ENCODE data around the gene RAPGEF5. TPM values are rescaled to one million over a fixed set of nuclear protein-coding genes. Genes with fewer than 3 reads are reported as not detected.
"Not testable (repeated sequence)": the region's sequence is repeated elsewhere in the genome, so short reads cannot be mapped to it uniquely, and the experiment has no call there.

RAPGEF5 gene
- total RNA-seq, 1 donor from 2014 or later: 29.7 TPM

GRCh38 chr7:22080219-22080618 is 276.7 kb downstream of the RAPGEF5 start:
- H3K27ac ChIP-seq (ENCODE audit: low read depth, low read length); H3K36me3 ChIP-seq (ENCODE audit: control insufficient read depth in 3 of 3, insufficient read depth in 3 of 3, low read length in 3 of 3); H3K4me3 ChIP-seq (ENCODE audit: low read length in 3 of 3); H3K9me3 ChIP-seq (ENCODE audit: control insufficient read depth in 3 of 3, low read length in 3 of 3); H3K9ac ChIP-seq (ENCODE audit: low read depth in 1 of 3, low read length in 3 of 3): not testable (repeated sequence)
- Histone ChIP-seq H3K27me3 (ENCODE audit: control insufficient read depth in 3 of 3, insufficient read depth in 3 of 3, low read length in 3 of 3) (peaks cover 0 to 11% (median 8%) of the 10 kb centered on the region in 3 donors), H3K4me1 (ENCODE audit: control insufficient read depth in 3 of 3, insufficient read depth in 3 of 3, low read length in 3 of 3) (peaks cover 7 to 14% (median 11%) of the 10 kb centered on the region in 3 donors)

- not testable (repeated sequence) for H3K9ac ChIP-seq (ENCODE audit: low read depth in 1 of 3, low read length in 3 of 3); H3K9me3 ChIP-seq (ENCODE audit: control insufficient read depth in 3 of 3, low read length in 3 of 3); H3K36me3 ChIP-seq (ENCODE audit: control insufficient read depth in 3 of 3, insufficient read depth in 3 of 3, low read length in 3 of 3); H3K27ac ChIP-seq (ENCODE audit: low read depth, low read length); H3K4me3 ChIP-seq (ENCODE audit: low read length in 3 of 3)
- Histone ChIP-seq H3K4me1 (ENCODE audit: control insufficient read depth in 3 of 3, insufficient read depth in 3 of 3, low read length in 3 of 3) (peaks cover 7 to 12% (median 11%) of the 10 kb centered on the region in 3 donors), H3K27me3 (ENCODE audit: control insufficient read depth in 3 of 3, insufficient read depth in 3 of 3, low read length in 3 of 3) (peaks cover 0 to 11% (median 8%) of the 10 kb centered on the region in 3 donors)
Measured at GRCh38 chr7:22078872-22079271, 278.1 kb downstream of the RAPGEF5 start.

GRCh38 chr7:22075561-22075960 is 281.4 kb downstream of the RAPGEF5 start:
- H3K4me1 ChIP-seq (ENCODE audit: control insufficient read depth in 3 of 3, insufficient read depth in 3 of 3, low read length in 3 of 3): no peaks in the 10 kb centered on the region
- peaks cover 0 to 8% (median 7%) of the 10 kb centered on the region in 3 donors for H3K27me3 ChIP-seq (ENCODE audit: control insufficient read depth in 3 of 3, insufficient read depth in 3 of 3, low read length in 3 of 3)
- H3K27ac ChIP-seq (ENCODE audit: low read depth, low read length): no peak overlapping the region
- no peak overlapping the region for H3K4me3 ChIP-seq (ENCODE audit: low read length in 3 of 3)
- H3K9ac ChIP-seq (ENCODE audit: low read depth in 1 of 3, low read length in 3 of 3): no peak overlapping the region
- H3K36me3 ChIP-seq (ENCODE audit: control insufficient read depth in 3 of 3, insufficient read depth in 3 of 3, low read length in 3 of 3): no peaks in the 10 kb centered on the region
- H3K9me3 ChIP-seq (ENCODE audit: control insufficient read depth in 3 of 3, low read length in 3 of 3): no peaks in the 10 kb centered on the region

- Histone ChIP-seq H3K4me3 (ENCODE audit: low read length in 3 of 3) (no peak overlapping the region), H3K36me3 (ENCODE audit: control insufficient read depth in 3 of 3, insufficient read depth in 3 of 3, low read length in 3 of 3) (no peaks in the 10 kb centered on the region), H3K9ac (ENCODE audit: low read depth in 1 of 3, low read length in 3 of 3) (no peak overlapping the region), H3K27ac (ENCODE audit: low read depth, low read length) (no peak overlapping the region), H3K4me1 (ENCODE audit: control insufficient read depth in 3 of 3, insufficient read depth in 3 of 3, low read length in 3 of 3) (no peaks in the 10 kb centered on the region), H3K9me3 (ENCODE audit: control insufficient read depth in 3 of 3, low read length in 3 of 3) (no peaks in the 10 kb centered on the region), H3K27me3 (ENCODE audit: control insufficient read depth in 3 of 3, insufficient read depth in 3 of 3, low read length in 3 of 3) (peaks cover 0 to 8% (median 7%) of the 10 kb centered on the region in 3 donors)
Measured at GRCh38 chr7:22074897-22075296, 282.1 kb downstream of the RAPGEF5 start.

Small RNA genes lying within 50 kb of the gene (small RNA-seq; reads per million reads assigned to genes)
- gene RNA5SP227: not detected

Other genes with a start within 250 kb of the RAPGEF5 start
- gene STEAP1B, start 143.0 kb upstream of the RAPGEF5 start, total RNA-seq: 4.7 TPM

All from skeletal muscle tissue (tissue), 5 donors.